ENCODE measurements around the gene VAT1L. TPM values are rescaled to one million over a fixed set of nuclear protein-coding genes. Genes with fewer than 3 reads are reported as not detected.

VAT1L gene, protein sequence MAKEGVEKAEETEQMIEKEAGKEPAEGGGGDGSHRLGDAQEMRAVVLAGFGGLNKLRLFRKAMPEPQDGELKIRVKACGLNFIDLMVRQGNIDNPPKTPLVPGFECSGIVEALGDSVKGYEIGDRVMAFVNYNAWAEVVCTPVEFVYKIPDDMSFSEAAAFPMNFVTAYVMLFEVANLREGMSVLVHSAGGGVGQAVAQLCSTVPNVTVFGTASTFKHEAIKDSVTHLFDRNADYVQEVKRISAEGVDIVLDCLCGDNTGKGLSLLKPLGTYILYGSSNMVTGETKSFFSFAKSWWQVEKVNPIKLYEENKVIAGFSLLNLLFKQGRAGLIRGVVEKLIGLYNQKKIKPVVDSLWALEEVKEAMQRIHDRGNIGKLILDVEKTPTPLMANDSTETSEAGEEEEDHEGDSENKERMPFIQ
- not detected in 2 replicates for total RNA-seq
- total RNA-seq (2013) = 0.14 TPM
- polyA plus RNA-seq = 0.03 TPM in 1 of 2 replicates, not detected in the other
- polyA minus RNA-seq = 0.07 TPM in 1 of 2 replicates, not detected in the other

DNA sequence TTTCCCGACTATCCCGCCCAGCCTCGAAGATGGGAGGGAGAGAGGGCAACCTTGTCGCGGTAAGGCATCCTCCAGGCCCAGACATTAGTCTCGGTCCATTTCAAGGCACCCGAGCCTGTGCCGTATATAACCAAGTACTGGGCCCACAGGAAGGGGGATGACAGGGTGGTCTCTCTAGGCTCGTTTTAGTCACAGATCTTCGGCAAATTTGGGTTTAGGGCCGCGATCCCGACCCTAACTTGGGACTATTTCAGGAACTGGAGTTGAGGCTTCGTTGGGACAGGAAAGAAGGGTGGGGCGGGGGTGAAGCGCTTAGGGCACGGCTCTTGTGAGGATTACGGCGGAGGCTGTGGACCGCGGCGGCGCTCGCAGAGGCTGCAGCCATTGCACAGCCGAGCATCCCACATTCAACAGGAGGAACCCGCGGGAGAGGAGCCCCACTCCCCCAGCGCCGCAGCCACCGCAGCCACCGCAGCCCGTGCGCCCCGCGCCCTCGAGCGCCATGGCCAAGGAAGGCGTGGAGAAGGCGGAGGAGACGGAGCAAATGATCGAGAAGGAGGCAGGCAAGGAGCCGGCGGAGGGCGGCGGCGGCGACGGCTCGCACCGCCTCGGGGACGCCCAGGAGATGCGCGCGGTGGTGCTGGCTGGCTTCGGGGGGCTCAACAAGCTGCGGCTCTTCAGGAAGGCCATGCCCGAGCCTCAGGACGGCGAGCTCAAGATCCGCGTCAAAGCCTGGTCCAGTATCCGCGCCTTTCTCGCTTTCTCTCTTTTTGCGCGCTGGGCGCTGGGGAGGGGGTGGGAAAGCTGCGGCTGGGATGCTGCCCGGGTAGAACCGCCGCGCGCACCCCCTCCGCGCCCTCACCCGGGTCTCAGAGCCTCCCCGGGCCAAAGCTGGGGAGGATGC lies at the start of gene VAT1L:
Gene VAT1L, plus strand, starts transcription at position 384 of the 904 bp plus-strand sequence. Its CDS starts 119 bp downstream, at position 503.
- H3K36me3 ChIP-seq (replicated peaks in 1 of 2; ENCODE audit: control extremely low read depth in 1 of 2, control insufficient read depth in 1 of 2, extremely low read depth in 1 of 2, insufficient read depth in 2 of 2, low read length in 1 of 2) = no peaks in the 10 kb centered on the region
- ATAC-seq (ENCODE audit: low read depth) = no peak
- under 1% methylated on average over 69 of the region's 78 CpGs for WGBS (ENCODE audit: insufficient coverage)

More for the DNA sequence above, at the start of gene VAT1L:
- ChIA-PET CTCF (no interaction called here), POLR2A (no interaction called here)
- Histone ChIP-seq H3K4me3 (ENCODE audit: control extremely low read depth in 1 of 5, extremely low read depth in 1 of 5, insufficient read depth in 1 of 5, low read depth in 2 of 5, low read length in 4 of 5) (peak within 1 kb of the TSS in 4 of 5 experiments; percentile 32 to 50 (median 40)), H3K4me2 (replicated peaks; ENCODE audit: low read depth, low read length, poor library complexity, severe bottlenecking) (peak within 1 kb of the TSS; percentile 85), H3K9ac (ENCODE audit: low read length) (peak within 1 kb of the TSS; percentile 47), H3K79me2 (ENCODE audit: control insufficient read depth, insufficient read depth, low read length) (no peaks in the 10 kb centered on the region), H3K27ac (ENCODE audit: low read length in 2 of 2) (no peak within 1 kb of the TSS), H3K9me3 (ENCODE audit: control extremely low read depth in 1 of 3, control insufficient read depth in 2 of 3, insufficient read depth in 1 of 3, low read length in 2 of 3) (peaks cover 0 to 4% (median 0%) of the 10 kb centered on the region in 3 donors), H3K4me1 (ENCODE audit: control insufficient read depth in 2 of 2, insufficient read depth in 2 of 2, low read length in 2 of 2) (peaks cover 19 to 25% of the 10 kb centered on the region in 2 donors), H4K20me1 (ENCODE audit: control insufficient read depth, insufficient read depth, low read length, poor library complexity, severe bottlenecking) (no peaks in the 10 kb centered on the region), H3K27me3 (replicated peaks in 1 of 4; ENCODE audit: control extremely low read depth in 1 of 4, control insufficient read depth in 3 of 4, insufficient read depth in 4 of 4, low read length in 3 of 4) (peaks cover 0 to 43% (median 34%) of the 10 kb centered on the region in 4 experiments), H2AFZ (ENCODE audit: insufficient read depth, low read depth, low read length, poor library complexity, severe bottlenecking) (peak within 1 kb of the TSS; percentile 56)
- intact Hi-C loops (cut with micrococcal nuclease) = no loop called here
- Mint-ChIP-seq H3K4me3 (peak within 1 kb of the TSS; percentile 84), H3K27me3 (peaks cover 67% of the 10 kb centered on the region), H3K4me1 (peaks cover 21% of the 10 kb centered on the region), H3K27ac (no peak within 1 kb of the TSS), H3K9me3 (ENCODE audit: insufficient read depth) (no peaks in the 10 kb centered on the region)
- DNase-seq = peak; percentile 51
- TF ChIP-seq, protein P1, sequence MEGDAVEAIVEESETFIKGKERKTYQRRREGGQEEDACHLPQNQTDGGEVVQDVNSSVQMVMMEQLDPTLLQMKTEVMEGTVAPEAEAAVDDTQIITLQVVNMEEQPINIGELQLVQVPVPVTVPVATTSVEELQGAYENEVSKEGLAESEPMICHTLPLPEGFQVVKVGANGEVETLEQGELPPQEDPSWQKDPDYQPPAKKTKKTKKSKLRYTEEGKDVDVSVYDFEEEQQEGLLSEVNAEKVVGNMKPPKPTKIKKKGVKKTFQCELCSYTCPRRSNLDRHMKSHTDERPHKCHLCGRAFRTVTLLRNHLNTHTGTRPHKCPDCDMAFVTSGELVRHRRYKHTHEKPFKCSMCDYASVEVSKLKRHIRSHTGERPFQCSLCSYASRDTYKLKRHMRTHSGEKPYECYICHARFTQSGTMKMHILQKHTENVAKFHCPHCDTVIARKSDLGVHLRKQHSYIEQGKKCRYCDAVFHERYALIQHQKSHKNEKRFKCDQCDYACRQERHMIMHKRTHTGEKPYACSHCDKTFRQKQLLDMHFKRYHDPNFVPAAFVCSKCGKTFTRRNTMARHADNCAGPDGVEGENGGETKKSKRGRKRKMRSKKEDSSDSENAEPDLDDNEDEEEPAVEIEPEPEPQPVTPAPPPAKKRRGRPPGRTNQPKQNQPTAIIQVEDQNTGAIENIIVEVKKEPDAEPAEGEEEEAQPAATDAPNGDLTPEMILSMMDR (IDR thresholded peaks at IDR 0.05) = no peak
- TF ChIP-seq EZH2 (IDR thresholded peaks at IDR 0.05; ENCODE audit: borderline replicate concordance, insufficient read depth, low read depth, low read length, poor library complexity, severe bottlenecking) = no peak

All from B cell (primary cell).